Lower leg skin (tissue), 3 donors: Measurements from ENCODE around the gene DUOXA2.

Experiments
- POLR2A ChIP-seq, 2 donors: fragments of 450-650 bp; IDR thresholded peaks; one replicate each; pipeline ENCODE4 v1.6.1; 2016 to 2017; ENCODE audit warnings: antibody characterized with exemption in 2 of 2, mild to moderate bottlenecking in 1 of 2, moderate library complexity in 1 of 2
- TF ChIP-seq, protein P1 (sequence below), 3 donors: fragments of 450-650 bp; IDR thresholded peaks; one replicate each; pipeline ENCODE4 v1.5.1; 2016; ENCODE audit warnings: antibody characterized with exemption in 3 of 3, mild to moderate bottlenecking in 3 of 3, moderate library complexity in 2 of 3

DNA sequence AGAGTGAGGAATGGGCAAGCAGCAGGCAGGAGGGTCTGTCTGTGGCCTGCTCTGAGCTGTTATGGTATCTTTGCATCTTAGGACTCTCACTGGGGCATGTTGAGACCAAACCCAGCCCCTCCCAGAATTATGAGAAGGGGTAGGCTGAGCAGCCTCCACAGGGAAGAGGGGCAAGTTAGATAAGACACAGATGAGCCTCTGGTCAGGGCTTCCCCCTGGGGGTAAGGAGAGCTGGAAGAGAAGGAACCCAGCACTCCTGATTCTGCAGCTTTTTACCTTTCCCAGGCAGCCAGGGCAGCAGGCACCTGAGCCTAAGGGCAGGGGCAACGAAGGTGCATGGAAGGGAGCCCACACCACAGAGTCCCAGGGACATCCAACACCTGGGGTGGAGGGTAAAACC is 34.9 kb downstream of the DUOXA2 start:
- TF ChIP-seq, protein P1, sequence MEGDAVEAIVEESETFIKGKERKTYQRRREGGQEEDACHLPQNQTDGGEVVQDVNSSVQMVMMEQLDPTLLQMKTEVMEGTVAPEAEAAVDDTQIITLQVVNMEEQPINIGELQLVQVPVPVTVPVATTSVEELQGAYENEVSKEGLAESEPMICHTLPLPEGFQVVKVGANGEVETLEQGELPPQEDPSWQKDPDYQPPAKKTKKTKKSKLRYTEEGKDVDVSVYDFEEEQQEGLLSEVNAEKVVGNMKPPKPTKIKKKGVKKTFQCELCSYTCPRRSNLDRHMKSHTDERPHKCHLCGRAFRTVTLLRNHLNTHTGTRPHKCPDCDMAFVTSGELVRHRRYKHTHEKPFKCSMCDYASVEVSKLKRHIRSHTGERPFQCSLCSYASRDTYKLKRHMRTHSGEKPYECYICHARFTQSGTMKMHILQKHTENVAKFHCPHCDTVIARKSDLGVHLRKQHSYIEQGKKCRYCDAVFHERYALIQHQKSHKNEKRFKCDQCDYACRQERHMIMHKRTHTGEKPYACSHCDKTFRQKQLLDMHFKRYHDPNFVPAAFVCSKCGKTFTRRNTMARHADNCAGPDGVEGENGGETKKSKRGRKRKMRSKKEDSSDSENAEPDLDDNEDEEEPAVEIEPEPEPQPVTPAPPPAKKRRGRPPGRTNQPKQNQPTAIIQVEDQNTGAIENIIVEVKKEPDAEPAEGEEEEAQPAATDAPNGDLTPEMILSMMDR (IDR thresholded peaks at IDR 0.05): no peak
- TF ChIP-seq POLR2A (IDR thresholded peaks at IDR 0.05): no peak
